ENCODE data around the gene MOV10. TPM values are rescaled to one million over a fixed set of nuclear protein-coding genes. Genes with fewer than 3 reads are reported as not detected.

Gene MOV10
- total and polyA plus RNA-seq, 10 of the 15 experiments (the other 5 are each of a cell fraction or from before 2014, with no cell fraction given): 21.0 to 80.3 (median 49.8) TPM

- H3K9ac ChIP-seq (ENCODE audit: control insufficient read depth, insufficient read depth, low read length): no peak overlapping the region
- DNase-seq (ENCODE audit: low read depth, low spot score) (no peak), ATAC-seq (no peak), FAIRE-seq (no peak)
- ChIA-PET CTCF (interaction anchor here (2.6 kb wide), 1 partner anchor 8 kb away, joined by 12 read pairs; the partner anchor contains the start of gene MOV10), POLR2A (interaction anchor here (0.5 to 1.7 kb wide), 2 partner anchors 15 to 258 kb away, joined by 3 to 6 read pairs; no protein-coding TSS in a partner anchor), RAD21 (ENCODE audit: unreplicated experiment) (no interaction called here), SMC1A (ENCODE audit: uncharacterized antibody, unreplicated experiment) (interaction anchor here (0.7 to 1.1 kb wide), 2 partner anchors 9 to 19 kb away, joined by 3 read pairs; no protein-coding TSS in a partner anchor)
- no peaks in the 10 kb centered on the region for H4K20me1 ChIP-seq (ENCODE audit: control insufficient read depth, insufficient read depth)
- no peaks in the 10 kb centered on the region for H3K27me3 ChIP-seq (replicated peaks in 1 of 2; ENCODE audit: control insufficient read depth in 2 of 2, insufficient read depth in 2 of 2, low read length in 1 of 2)
- no peaks in the 10 kb centered on the region for H3K79me2 ChIP-seq (ENCODE audit: control insufficient read depth, insufficient read depth, low read length)
- no peak for TF ChIP-seq NR2C2 (IDR thresholded peaks at IDR 0.05; ENCODE audit: borderline replicate concordance, control insufficient read depth, insufficient read length, low read depth)
- no peak for TF ChIP-seq ATF3 (IDR thresholded peaks at IDR 0.05; ENCODE audit: borderline replicate concordance, extremely low read depth, low read depth, low read length)
- TF ChIP-seq GABPA (IDR thresholded peaks at IDR 0.05; ENCODE audit: low read depth): no peak
- no peak for TF ChIP-seq SKIL (IDR thresholded peaks at IDR 0.05; ENCODE audit: low read depth, poor library complexity, severe bottlenecking)
- TF ChIP-seq BRCA1 (IDR thresholded peaks at IDR 0.05; ENCODE audit: low read depth, low read length): no peak
- TF ChIP-seq CTCF (IDR thresholded peaks at IDR 0.05 in 2 of 3, conservative IDR thresholded peaks at IDR 0.05 in 1 of 3; ENCODE audit: control insufficient read depth in 2 of 3, extremely low read depth in 1 of 3, insufficient read depth in 1 of 3, low read depth in 3 of 3, low read length in 3 of 3): no peak
- no peak for TF ChIP-seq IKZF1 (conservative IDR thresholded peaks at IDR 0.05)
- TF ChIP-seq PBX3 (IDR thresholded peaks at IDR 0.05; ENCODE audit: insufficient replicate concordance, low read depth, low read length): no peak
- TF ChIP-seq SREBF2 (IDR thresholded peaks at IDR 0.05; ENCODE audit: low read length): no peak
- no peak for TF ChIP-seq ZNF207 (IDR thresholded peaks at IDR 0.05; ENCODE audit: borderline replicate concordance)
- intact Hi-C loops (cut with micrococcal nuclease; ENCODE audit: unreplicated experiment): loop anchor here (5.0 kb wide), 1 partner anchor 34 kb away; no protein-coding TSS in a partner anchor
- WGBS (ENCODE audit: insufficient coverage, insufficient replicate concordance, low lambda C conversion rate, missing lambda C conversion rate): 98% methylated on average over 3 of the region's 3 CpGs
- peaks cover 2 to 41% of the 10 kb centered on the region in 2 experiments for H3K36me3 ChIP-seq (ENCODE audit: control insufficient read depth in 2 of 2, insufficient read depth in 2 of 2, low read length in 1 of 2)
- in situ Hi-C loops (cut with MboI): no loop called here
- H3K4me1 ChIP-seq (ENCODE audit: control insufficient read depth, insufficient read depth, low read length): no peaks in the 10 kb centered on the region
- no TSS peak for BruUV-seq (replicated peaks)
- no peak overlapping the region for H3K4me3 ChIP-seq
- H3K4me2 ChIP-seq (ENCODE audit: control insufficient read depth, insufficient read depth): no peak overlapping the region
- H2AFZ ChIP-seq (ENCODE audit: control insufficient read depth, low read depth, low read length): no peak overlapping the region
- H3K9me3 ChIP-seq (replicated peaks; ENCODE audit: control insufficient read depth, insufficient read depth, low read length): no peaks in the 10 kb centered on the region
- H3K27ac ChIP-seq (ENCODE audit: control insufficient read depth, insufficient read depth): no peak overlapping the region
Observed at GRCh38 chr1:112665857-112666256, 8.6 kb upstream of the MOV10 start.

All from GM12878 (cell line).